Tibial artery (tissue), 4 donors: ENCODE measurements around the gene HOXC5.

Experiments
- DNase-seq, 2 donors: peaks; one replicate each; pipeline ENCODE4 v3.0.0-alpha.2; 2019
- H3K27ac ChIP-seq, 2 donors: fragments of 200-600 bp; sonication (generic) in 1 of 2; 1 replicate in 1 of 2; 2 replicates in 1 of 2; pipeline ENCODE4 v1.5.1; 2018 to 2019; ENCODE audit warnings: mild to moderate bottlenecking in 1 of 2
- H3K27me3 ChIP-seq, 2 donors: fragments of 200-600 bp; sonication (generic) in 1 of 2; one replicate each; pipeline versions ENCODE4 v1.5.1 to v1.6.0; 2016 to 2019
- H3K36me3 ChIP-seq, 3 donors: fragments of 200-600 bp; sonication (generic) in 2 of 3; one replicate each; pipeline ENCODE4 v1.5.1; 2016 to 2019; ENCODE audit warnings: mild to moderate bottlenecking in 2 of 3
- H3K4me1 ChIP-seq, 4 donors: fragments of 200-600 bp; sonication (generic) in 2 of 4; 1 replicate in 3 of 4; 2 replicates in 1 of 4; pipeline ENCODE4 v1.5.1; 2016 to 2019
- H3K4me3 ChIP-seq, 2 donors: fragments of 200-600 bp; sonication (generic) in 1 of 2; 1 replicate in 1 of 2; 2 replicates in 1 of 2; pipeline ENCODE4 v1.5.1; 2018 to 2019; ENCODE audit warnings: mild to moderate bottlenecking in 2 of 2
- H3K9me3 ChIP-seq, 3 donors: fragments of 200-600 bp; sonication (generic) in 1 of 3; one replicate each; pipeline ENCODE4 v1.5.1; 2016 to 2019
- intact Hi-C: fragments of 100-400 bp; cut with DNase I; formaldehyde crosslinking; loops from one replicate; pipeline ENCODE4 v1.15.0; 2023; ENCODE audit warnings: low total_unique reads
- TF ChIP-seq, protein P1 (sequence below), 2 experiments: fragments of 200-600 bp in 1 of 2; fragments of 450-650 bp in 1 of 2; IDR thresholded peaks; one replicate each; pipeline ENCODE4 v1.5.1; 2017 to 2019; ENCODE audit warnings: antibody characterized with exemption in 2 of 2, mild to moderate bottlenecking in 1 of 2, moderate library complexity in 1 of 2

The HOXC5 gene

DNA sequence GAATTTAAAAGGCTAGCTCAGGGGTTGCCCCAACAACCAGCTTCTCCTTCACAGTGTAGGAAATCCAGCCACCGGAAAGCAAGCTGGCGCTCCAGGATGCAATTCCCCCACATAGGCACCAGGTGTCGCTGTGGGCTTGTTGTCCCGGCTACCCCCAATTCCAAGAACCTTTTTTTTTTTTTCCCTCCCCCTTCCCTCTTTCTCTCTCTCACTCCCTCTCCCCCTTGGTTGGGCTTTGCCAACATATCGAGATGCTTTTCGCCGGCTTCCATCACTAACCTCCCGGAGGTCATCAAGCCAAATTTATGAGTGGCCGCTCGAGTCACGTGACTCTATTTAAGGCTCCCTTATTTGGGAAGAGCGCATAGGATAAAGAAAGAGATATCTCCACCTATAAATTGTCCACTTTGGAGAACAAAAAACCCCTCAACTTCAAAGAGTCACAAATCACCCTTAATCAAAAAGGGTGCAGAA is at the start of gene HOXC5:
TSS of gene HOXC5 (plus strand) at position 424 of the 474 bp plus-strand sequence. CDS start 73 bp downstream, outside the sequence.
- peak; percentile 65 to 86 for DNase-seq
- Histone ChIP-seq H3K36me3 (peaks cover 0 to 18% (median 16%) of the 10 kb centered on the region in 3 donors), H3K27me3 (no peaks in the 10 kb centered on the region), H3K4me1 (peaks cover 0 to 83% (median 63%) of the 10 kb centered on the region in 4 donors), H3K27ac (peak within 1 kb of the TSS; percentile 41 to 49), H3K4me3 (peak within 1 kb of the TSS; percentile 50 to 55), H3K9me3 (no peaks in the 10 kb centered on the region)
- TF ChIP-seq, protein P1, sequence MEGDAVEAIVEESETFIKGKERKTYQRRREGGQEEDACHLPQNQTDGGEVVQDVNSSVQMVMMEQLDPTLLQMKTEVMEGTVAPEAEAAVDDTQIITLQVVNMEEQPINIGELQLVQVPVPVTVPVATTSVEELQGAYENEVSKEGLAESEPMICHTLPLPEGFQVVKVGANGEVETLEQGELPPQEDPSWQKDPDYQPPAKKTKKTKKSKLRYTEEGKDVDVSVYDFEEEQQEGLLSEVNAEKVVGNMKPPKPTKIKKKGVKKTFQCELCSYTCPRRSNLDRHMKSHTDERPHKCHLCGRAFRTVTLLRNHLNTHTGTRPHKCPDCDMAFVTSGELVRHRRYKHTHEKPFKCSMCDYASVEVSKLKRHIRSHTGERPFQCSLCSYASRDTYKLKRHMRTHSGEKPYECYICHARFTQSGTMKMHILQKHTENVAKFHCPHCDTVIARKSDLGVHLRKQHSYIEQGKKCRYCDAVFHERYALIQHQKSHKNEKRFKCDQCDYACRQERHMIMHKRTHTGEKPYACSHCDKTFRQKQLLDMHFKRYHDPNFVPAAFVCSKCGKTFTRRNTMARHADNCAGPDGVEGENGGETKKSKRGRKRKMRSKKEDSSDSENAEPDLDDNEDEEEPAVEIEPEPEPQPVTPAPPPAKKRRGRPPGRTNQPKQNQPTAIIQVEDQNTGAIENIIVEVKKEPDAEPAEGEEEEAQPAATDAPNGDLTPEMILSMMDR (IDR thresholded peaks at IDR 0.05): peak; percentile 94
- intact Hi-C loops: loop anchor here (2.0 to 5.0 kb wide), 4 partner anchors 100 to 175 kb away; no protein-coding TSS in a partner anchor

- DNase-seq: no peak
- H3K4me3 ChIP-seq: peak overlapping the region; percentile 64 to 84
- H3K27ac ChIP-seq: peak overlapping the region; percentile 93 to 98
- H3K4me1 ChIP-seq: peaks cover 0 to 52% (median 30%) of the 10 kb centered on the region in 4 donors
- H3K27me3 ChIP-seq: no peaks in the 10 kb centered on the region
- intact Hi-C loops: loop anchor here (5.0 kb wide), 1 partner anchor 219 kb away; no protein-coding TSS in a partner anchor
- no peaks in the 10 kb centered on the region for H3K9me3 ChIP-seq
- TF ChIP-seq, protein P1 (IDR thresholded peaks at IDR 0.05): no peak
- H3K36me3 ChIP-seq: no peaks in the 10 kb centered on the region
These were observed 49.3 kb upstream of the HOXC5 start for GRCh38 chr12:53983568-53983949.

DNA sequence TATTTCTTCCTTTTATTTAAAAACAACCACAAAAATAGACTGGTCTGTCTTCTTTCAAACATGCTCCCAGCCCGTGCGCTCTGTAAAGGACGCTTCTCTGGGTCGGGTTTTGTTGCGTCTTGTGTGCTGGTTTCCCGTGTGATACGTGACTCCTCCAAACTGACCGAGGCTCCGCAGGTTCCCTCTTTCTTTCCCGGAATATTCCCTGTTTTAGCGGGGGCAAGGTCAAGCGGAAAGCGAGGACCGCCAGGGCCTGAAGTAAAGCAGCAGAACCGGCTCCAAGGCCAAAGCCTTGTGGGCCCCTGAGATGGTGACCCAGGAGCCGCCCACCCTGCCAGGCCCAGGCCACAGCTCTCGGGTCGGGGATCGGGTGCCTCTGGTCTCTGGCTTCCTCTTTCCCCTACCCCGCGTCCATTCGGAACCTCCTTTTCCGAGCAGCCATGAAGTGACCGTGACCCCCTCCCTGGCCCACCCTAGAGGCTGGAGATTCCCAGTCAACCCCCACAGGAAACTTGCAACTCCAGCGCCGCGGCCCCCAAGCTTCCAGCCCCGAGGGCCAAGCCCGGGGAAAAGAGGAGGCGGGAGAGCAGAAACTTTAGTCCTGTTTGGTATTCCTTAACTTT is 48.8 kb upstream of the HOXC5 start:
- no peak for DNase-seq
- Histone ChIP-seq H3K9me3 (no peaks in the 10 kb centered on the region), H3K4me3 (peak overlapping the region; percentile 64 to 84), H3K27ac (peak overlapping the region; percentile 93 to 98), H3K36me3 (no peaks in the 10 kb centered on the region), H3K27me3 (no peaks in the 10 kb centered on the region), H3K4me1 (peaks cover 4 to 53% (median 31%) of the 10 kb centered on the region in 4 donors)
- intact Hi-C loops: loop anchor here (5.0 kb wide), 1 partner anchor 218 kb away; no protein-coding TSS in a partner anchor
- TF ChIP-seq, protein P1 (IDR thresholded peaks at IDR 0.05): no peak

- no peaks in the 10 kb centered on the region for H3K36me3 ChIP-seq
- H3K27me3 ChIP-seq: no peaks in the 10 kb centered on the region
- H3K4me1 ChIP-seq: peaks cover 4 to 52% (median 31%) of the 10 kb centered on the region in 4 donors
- intact Hi-C loops: loop anchor here (5.0 kb wide), 1 partner anchor 217 kb away; no protein-coding TSS in a partner anchor
- H3K27ac ChIP-seq: peak within 1 kb of the TSS; percentile 93 to 98
- no peaks in the 10 kb centered on the region for H3K9me3 ChIP-seq
- DNase-seq: peak; percentile 97 to 98
- peak within 1 kb of the TSS; percentile 64 to 84 for H3K4me3 ChIP-seq
- TF ChIP-seq, protein P1 (IDR thresholded peaks at IDR 0.05): peak; percentile 77 to 82
These were observed 47.8 kb upstream of the HOXC5 start, which contains the start of gene HOXC10 for GRCh38 chr12:53984901-53985691. Gene HOXC10 (plus strand): TSS chr12:53985146. CDS start chr12:53985260, 114 bp downstream.

DNA sequence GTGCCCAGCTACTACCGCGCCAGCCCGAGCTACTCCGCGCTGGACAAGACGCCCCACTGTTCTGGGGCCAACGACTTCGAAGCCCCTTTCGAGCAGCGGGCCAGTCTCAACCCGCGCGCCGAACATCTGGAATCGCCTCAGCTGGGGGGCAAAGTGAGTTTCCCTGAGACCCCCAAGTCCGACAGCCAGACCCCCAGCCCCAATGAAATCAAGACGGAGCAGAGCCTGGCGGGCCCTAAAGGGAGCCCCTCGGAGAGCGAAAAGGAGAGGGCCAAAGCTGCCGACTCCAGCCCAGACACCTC is 47.2 kb upstream of the HOXC5 start:
- TF ChIP-seq, protein P1 (IDR thresholded peaks at IDR 0.05): no peak
- intact Hi-C loops: no loop called here
- Histone ChIP-seq H3K27me3 (no peaks in the 10 kb centered on the region), H3K4me3 (peak overlapping the region; percentile 64 to 84), H3K9me3 (no peaks in the 10 kb centered on the region), H3K4me1 (peaks cover 4 to 55% (median 33%) of the 10 kb centered on the region in 4 donors), H3K36me3 (no peaks in the 10 kb centered on the region), H3K27ac (peak overlapping the region; percentile 93 to 98)
- no peak for DNase-seq
